AG08396 (cell line): ENCODE results near the gene DEDD2.

ENCODE experiments used
- DNase-seq: peaks from one replicate; pipeline ENCODE4 v3.0.0; 2012; ENCODE audit warnings: low spot score, mixed read lengths

Gene DEDD2

DNA sequence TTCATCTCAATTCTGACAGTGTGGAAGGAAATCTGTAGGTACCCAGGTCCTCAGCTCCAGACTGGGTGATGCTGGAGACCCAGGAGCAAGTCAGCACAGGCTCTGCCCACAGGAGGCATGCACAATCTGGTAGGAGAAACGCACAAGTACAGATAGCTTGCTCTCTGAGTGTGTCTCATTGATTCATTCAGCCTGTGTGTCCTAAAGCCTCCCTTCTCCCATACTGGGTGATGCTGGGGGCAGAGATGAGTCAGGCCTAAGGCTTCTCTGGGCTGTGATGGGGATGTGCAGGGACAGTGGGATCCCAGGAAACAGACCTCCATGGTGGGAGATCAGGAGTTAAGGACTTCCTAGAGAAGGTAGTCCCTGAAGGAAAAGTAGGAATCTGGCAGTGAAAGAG, 9.4 kb upstream of the DEDD2 start:
- peak; percentile 61 for DNase-seq

DNA sequence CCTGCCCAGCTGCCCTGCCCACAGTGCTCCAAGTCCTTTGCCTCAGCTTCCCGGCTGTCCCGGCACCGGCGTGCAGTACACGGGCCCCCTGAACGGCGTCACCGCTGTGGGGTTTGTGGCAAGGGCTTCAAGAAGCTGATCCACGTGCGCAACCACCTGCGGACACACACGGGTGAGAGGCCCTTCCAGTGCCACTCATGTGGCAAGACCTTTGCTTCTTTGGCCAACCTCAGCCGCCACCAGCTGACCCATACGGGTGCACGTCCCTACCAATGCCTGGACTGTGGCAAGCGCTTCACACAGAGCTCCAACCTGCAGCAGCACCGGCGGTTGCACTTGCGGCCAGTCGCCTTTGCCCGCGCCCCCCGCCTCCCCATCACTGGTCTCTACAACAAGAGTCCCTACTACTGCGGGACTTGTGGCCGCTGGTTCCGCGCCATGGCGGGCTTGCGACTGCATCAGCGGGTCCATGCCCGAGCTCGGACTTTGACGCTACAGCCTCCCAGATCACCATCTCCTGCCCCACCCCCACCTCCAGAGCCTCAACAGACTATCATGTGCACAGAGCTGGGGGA, 8.3 kb upstream of the DEDD2 start:
- no peak for DNase-seq

DNA sequence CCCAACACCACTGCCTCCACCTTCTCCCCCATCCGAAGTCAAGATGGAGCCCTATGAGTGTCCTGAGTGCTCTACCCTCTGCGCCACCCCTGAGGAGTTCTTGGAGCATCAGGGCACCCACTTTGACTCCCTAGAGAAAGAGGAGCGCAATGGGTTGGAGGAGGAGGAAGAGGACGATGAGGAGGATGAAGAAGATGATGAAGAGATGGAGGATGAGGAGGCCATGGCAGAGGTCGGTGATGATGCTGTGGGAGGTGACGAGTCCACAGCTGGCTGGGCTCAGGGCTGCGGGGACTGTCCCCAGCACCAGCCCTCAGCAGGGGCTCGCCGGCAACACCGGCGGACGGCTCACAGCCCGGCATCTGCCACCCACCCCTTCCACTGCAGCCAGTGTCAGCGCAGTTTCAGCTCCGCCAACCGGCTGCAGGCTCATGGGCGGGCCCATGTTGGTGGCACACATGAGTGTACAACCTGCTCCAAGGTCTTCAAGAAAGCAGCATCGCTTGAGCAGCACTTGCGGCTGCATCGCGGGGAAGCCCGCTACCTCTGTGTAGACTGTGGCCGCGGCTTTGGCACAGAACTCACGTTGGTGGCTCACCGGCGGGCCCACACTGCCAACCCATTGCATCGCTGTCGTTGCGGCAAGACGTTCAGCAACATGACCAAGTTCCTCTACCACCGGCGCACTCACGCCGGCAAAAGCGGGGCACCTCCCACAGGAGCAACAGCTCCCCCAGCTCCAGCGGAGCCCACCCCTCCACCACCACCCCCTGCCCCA, 7.7 kb upstream of the DEDD2 start:
- no peak for DNase-seq

DNA sequence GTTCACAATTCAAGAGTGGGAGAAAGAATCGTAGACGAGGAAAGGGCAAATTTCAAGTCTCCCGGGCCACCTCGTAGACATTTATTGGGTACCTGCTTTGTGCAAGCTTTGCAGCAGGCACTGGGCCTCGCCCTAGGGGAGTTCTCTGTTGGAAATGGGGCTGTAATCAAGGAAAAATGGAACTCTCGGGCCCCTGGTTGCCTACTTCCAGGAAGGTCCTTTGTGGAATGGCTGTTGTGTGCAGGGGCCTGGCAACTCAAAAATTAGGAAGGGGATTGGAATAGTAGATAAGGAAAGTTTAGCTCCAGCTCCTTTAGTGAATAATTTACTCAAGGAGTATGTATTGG, 3.2 kb upstream of the DEDD2 start:
- DNase-seq = no peak

DNA sequence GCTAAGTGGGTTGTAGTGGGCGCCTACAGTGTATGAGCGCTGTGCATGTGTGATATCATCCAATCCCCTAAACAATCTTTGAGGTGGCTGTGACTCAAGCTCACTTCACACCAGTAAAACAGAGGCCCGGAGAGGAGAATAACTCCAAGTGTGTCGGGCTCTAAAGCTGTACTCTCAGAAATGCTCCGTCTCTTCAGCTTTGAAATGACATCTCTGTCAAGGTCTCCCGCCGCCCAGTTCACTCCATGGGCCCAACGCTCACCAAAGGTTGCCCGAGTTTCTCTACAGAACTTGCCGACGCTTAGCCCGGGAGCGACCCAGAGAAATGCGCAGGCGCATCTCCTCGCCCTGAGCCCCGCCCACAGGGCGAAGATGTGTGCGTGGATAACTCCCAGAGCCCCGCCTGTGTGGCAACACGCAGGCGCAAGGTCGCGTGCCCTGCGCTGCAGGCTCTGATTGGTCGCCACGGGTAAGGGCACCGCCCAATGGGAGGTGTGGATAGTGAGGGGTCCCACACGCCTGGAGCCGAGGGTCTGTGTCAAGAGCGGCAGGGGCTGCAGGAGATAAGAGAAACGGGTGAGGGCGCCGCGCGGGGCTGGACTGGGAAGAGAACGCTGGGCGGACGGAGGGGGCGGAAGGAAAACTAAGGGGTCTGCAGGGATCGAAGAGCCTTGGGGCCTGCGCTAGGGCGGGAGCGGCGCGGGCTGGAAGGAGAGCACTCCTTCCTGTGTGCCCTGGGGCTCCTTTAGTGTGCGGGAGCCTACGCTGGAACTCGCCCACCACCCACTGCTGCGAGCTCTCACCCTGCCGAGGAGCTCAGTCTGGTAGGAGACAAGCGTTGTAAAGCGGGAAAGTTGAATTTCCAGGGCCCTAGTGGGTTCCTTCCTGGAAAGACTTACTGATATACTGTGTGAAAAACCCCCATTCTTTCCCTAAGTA, 2.6 kb upstream of the DEDD2 start, which contains the start of gene ZNF526:
Gene ZNF526, plus strand, starts transcription at position 501 of the 939 bp plus-strand sequence. CDS start 4,092 bp downstream, outside the sequence.
- peak; percentile 100 for DNase-seq

DNA sequence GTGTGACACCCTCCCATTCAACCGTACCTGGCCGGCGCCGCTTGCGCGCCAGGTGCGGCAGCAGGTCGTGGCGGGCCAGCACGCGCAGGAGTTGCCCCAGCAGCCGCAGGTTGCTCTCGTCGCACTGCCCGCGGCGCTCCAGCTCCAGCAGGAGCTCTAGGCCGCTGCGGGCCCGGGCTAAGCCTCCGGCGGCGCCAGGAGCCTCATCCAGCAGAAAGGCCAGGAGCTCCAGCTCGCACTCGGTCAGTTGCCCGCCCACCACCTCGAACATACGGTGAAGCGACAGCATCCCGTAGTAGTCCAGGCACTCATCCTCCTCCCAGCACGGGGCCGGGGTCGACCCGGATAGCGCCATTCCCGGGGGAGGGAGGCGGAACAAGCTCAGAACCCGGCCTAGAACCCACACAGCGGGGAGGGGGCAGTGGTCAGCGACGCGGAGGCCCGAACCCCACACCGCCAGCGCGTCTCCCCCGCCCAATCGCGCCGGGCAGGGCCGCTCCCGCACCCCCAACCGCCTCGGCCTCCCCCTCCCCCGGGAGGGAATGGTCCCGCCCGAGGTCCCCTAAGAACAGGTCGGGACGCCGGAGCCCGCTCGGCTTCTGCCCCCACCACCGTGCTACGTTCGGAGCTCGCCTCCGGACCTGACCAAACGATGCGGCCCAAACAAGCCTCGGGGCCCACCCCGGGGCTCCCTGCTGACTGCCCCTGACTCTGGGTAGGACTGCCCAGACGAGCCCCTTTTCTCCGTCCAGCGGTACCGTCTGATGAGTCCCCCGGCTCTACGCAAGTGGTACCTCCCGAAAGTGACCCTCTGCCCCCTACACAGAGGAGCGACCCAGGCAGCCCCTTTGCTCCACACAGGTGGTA, 591 bp downstream of the DEDD2 start:
- DNase-seq = peak; percentile 64

DNA sequence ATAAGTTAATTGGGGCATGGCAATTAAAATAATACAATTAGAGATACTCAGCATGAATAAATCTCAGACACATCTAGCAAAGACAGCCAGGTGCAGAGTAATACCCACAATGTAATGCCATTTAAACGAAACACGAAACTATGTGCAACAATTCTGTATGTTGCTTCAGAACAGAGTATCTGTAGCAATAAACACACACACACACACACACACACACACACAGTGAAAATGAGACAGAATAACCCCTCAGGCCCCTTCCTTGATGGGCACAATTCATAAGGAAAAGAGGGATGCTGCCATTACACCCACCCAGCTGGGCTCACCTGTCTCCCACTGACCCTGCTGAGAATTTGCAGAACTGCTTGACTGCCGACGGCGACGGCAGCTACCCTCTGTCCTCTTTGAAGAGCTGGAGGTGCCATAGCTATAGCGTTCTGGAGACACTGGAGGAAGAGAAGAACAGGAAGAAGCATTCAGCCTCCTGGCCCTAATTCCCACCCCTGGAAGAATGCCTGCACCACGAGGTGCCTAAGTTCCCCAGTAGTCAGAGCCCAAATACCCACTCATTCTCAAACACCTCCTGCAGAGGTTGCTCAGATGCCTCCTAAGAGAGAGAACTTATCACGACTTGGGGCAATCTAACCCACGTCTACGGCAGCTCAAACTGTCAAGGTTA, 2.5 kb downstream of the DEDD2 start:
- no peak for DNase-seq

DNA sequence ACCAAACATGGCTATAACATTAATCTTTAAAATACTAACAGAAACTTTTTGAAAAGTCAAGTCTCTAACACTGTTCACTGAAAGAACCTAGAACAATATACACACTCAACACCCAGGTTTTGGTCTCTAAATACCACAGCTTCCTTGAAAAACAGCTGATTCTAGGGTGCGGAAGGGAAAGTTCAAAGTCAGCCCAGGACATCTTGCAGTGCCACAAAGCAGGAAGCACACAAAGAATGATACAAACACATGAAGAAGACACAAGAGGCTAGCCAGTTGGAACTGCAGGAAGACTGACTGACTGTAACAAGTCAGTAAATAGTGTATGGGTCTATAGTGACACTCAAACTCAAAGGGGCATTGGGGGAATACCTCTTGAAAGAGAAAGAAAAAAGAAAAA, 4.6 kb downstream of the DEDD2 start:
- no peak for DNase-seq

DNA sequence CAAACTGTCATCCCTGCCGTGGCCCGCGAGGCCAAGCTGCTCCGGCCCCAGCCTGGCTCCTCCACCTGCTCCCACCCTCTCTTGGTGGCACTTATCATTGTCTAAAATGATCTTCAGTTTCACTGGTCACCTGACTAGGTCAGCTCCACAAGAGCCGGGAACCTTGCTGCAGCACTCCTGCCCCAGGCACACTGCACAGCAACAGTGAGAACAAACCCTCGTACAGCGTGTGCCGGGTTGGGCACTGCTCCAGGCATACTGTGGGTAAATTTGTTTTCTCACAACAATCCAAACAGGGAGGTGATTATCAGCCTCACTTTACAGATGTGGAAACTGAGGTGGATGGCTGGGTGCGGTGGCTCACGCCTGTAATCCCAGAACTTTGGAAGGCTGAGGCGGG, 8.9 kb downstream of the DEDD2 start:
- no peak for DNase-seq

DNA sequence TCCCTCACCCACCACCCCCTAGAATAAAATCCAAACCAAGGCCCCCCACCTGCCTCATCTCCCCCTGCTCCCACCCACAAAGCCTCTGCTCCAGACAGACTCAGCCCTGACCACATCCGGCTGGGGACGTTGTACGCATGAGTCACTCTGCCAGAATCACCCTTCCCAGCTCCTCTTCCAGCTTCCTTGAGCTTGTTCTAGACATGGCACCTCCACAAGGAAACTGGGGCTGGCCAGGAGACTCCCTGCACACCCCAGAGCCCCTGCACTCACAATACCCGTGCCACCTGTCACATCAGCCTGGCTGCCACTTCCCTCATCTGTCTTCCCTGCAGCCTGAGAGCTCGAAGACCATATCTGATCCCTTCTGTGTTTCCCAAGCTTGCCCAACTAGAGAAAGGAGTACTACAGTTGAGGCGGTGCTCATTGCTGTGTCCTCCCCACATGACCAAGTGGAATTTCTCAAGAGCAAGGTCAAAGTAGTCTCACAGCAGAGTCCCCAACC, 9.7 kb downstream of the DEDD2 start:
- peak; percentile 90 for DNase-seq

DNA sequence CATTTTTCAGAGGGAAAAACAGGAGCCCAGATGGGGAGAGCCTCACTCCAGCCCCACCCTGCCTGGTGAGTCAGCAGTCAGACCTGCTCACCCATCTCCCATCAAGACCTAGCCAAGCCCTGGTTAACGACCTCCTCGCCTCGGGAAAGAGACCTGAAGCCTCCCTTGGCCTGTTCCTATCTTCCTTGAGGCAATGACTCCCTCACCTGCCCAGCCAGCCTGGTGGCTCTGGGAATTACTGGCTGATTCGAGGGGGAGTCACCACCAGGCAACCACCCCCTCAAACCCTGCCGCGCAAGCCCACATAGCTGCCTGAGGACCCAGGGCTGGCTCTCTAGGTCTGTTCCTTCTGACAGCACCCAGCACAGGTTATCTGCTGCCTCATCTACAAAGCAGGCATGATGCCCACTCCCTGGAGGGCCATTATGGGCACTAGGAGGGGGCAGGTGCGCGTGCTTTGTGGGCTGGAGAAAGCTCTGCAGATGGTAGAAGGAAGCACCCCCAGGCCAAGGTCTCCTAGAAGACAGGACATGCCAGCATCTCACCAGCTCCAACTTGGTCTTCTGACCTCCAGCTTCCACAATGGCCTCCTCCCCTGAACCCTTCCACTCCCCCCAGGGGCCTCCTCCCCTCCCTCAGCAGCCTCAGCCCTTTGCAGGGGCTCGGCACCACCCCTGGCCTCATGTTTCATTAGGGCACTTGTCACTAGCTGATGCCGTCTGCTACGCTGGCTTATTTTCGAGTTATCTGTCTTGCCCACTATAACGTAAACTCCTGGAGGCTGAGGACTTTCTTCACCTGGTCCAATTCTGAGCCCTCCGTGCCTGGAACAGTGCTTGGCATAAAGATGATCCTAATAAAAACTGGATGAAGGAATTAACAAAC, 10.4 kb downstream of the DEDD2 start:
- peak; percentile 73 for DNase-seq

DNA sequence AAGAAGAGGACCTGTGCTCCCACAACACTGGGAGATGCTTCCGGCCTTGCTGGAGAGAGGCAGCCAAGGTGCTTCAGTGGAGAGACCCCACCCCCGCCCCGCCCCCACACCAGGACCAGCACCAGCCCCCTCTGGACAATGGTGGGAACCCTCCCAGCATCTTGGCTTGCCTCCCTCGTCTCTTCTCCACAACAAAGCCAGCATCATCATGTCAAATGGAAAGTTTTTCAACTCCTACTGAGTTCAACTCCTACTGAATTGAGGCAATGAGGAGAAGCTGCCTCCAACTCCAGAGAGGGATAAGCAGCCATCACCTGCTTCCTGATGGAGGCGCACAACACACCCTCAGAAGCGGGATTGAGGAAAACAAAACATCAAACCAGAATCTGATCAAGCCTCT, 12.8 kb downstream of the DEDD2 start:
- DNase-seq = no peak

DNA sequence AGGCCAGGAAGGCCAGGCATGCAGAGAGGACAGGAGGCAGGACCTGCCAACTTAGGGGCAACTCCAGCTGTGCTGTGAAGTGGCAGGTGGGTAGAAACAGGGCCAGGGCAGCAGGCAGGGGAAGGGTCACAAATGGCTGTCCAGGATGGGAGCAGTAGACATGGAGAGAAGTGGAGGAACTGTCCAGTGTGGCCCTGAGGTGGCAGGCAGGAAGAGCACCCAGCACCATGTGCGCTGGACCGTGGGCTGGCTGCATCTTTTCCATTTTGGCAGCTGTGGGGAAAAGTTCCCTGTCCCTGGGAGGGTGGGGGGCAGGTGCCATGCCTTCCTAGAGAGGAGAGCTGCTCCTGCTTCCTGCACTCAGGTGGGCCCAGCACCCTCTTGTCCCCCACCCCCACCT, 13.8 kb downstream of the DEDD2 start:
- DNase-seq = no peak

DNA sequence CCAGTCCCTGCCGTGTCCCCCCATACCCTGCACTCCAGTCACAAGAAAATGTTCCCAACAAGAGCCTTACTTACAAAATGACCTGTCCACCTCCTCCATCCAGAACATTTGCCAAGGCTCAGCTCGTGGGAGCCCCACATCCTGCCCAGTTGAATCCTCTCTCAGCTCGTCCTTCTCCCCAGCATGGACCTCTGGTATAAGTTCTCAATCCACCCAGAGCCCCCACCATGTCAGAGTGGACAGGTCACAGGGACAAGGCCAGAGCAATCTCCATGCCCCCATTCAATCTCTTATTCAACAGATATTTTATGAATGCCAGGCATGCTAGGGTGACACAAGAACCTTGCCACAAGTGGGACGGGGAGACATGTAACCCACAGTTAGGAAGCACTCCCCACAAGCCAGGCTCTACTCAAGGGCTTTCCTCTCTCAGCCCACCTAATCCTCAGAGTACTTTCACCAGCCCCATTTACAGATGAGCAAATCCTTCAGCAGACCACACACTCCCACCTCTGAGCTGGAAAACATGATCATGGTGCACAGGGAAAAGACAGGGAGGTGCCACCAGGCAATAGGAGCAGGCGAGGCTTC, 15.1 kb downstream of the DEDD2 start:
- no peak for DNase-seq

DNA sequence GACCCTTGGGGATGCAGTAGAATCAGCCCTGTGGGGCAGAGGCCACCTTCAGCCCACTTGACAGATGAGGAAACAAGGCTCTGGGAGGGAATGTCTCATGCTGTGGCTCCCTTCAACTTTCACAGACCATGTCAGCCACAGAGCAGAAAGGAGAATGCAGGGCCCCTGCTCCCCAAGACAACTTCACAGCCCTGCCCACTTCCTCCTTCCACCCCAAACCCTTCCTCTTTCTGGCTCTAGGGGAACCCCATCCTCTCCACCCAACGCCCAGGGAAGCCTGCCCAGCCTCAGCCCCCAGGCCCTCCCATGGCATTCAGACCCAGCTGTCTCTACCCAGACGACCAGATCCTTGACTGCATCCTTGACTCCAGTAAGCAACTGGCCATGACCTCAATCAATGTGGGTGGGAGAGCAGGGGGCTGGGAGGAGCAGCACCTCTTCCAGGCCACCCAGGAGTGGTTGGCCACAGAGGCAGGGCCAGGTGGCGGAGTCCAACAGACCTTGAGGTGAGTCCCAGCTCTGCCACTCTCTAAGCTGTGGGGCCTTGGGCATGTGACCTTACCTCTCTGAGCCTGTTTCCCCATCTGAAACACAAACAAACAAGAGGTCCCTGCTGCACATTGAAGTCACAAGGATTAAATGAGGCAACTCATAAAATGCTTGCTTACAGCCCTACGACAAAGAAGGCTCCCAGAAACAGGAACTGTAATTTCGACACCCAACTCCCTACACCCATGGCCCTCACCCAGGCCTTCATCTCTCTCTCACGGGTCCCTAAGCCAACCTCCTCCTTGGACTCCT, 15.8 kb downstream of the DEDD2 start:
- DNase-seq = no peak

DNA sequence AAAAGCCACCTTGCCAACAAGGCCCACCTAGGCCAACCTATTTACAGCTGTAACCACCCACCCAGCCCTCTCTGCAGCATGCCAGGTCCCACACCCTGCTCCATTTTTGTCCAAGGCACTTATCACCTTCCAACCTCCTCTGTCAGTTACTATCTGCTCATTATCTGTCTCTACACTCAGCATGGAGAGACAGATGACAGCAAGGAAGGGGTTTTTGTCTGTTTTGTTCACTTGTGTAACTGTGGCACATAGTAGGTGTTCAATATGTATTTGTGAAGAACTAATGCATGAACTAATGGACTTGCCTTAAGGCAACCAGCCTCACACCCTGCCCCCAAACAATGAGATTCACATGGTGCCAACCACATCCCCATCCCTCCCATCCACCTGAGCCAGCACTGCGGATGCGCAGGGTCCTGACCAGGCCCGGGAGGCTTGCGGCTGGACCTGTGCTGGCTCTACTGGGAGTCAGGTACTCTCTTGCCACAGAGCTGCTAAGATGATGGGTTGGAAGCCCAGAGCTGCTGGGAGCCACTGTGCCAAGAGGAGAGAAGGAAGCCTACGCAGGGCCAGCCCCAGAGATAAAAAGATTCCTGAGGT, 17.3 kb downstream of the DEDD2 start:
- DNase-seq = no peak

DNA sequence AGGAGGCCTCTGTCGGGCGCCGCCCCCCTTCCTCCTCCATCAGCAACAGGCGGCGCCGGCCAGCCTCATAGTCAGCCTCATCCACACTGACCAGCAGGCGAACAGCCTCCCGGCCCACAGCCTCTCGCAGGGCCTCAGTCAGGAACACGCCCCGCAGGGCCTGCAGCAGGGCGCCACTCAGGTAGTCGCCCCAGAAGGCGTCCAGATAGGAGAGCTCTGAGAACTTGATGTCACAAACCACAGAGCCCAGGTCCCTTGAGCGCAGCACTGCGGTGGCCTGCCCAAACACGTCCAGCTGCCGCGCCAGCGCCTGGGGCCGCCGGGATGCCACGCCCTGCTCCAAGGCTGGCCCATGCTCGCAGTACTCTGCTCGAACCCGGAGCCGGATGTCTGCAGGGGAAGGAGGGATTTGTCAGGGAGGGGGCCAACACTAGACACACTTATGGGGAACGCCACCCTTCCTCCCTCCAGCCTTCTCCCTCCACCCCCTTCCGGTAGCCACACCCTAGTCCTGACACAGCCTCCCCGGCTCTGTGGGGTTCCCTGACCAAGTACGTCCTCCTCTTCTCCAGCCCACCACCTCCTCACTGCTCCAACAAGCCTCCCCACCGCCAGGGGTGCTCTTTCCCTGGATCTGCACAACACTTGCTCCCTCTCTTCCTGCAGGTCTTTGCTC, 17.9 kb downstream of the DEDD2 start:
- no peak for DNase-seq
